CD4-positive, alpha-beta memory T cell (primary cell): Measurements from ENCODE around the gene C5orf34. TPM values are rescaled to one million over a fixed set of nuclear protein-coding genes. Genes with fewer than 3 reads are reported as not detected.

Experiments used
- CTCF ChIA-PET: fragments of 350-600 bp; sonication (Branson Sonifier 250); formaldehyde crosslinking; loops from one replicate; lab custom pipeline; 2021; ENCODE audit warnings: inconsistent platforms; ENCODE audit not compliant: partially characterized antibody; lab: Charles Lee
- POLR2A ChIA-PET: fragments of 350-600 bp; sonication (Branson Sonifier 250); formaldehyde crosslinking; loops from one replicate; lab custom pipeline; 2021; ENCODE audit not compliant: partially characterized antibody; lab: Charles Lee
- DNase-seq, 5 donors: peaks; one replicate each; pipeline versions ENCODE4 v3.0.0 to v3.0.0-alpha.2; 2020 to 2022; ENCODE audit warnings: mixed read lengths in 1 of 5
- H3K27ac ChIP-seq: one replicate; pipeline ENCODE4 v1.7.0; 2013; ENCODE audit warnings: low read depth, low read length
- H3K27me3 ChIP-seq: 2 replicates; pipeline ENCODE4 v1.7.0; 2013; ENCODE audit warnings: mild to moderate bottlenecking, low read length, moderate library complexity; ENCODE audit not compliant: insufficient read depth
- H3K36me3 ChIP-seq: 2 replicates; pipeline ENCODE4 v1.7.0; 2013; ENCODE audit warnings: mild to moderate bottlenecking, low read length, moderate library complexity; ENCODE audit not compliant: insufficient read depth
- H3K4me1 ChIP-seq: 2 replicates; pipeline ENCODE4 v1.7.0; 2013; ENCODE audit warnings: mild to moderate bottlenecking, low read length, moderate library complexity; ENCODE audit not compliant: insufficient read depth
- H3K4me3 ChIP-seq, 2 donors: one replicate each; pipeline ENCODE4 v1.7.0; 2013; ENCODE audit warnings: low read length in 2 of 2, mild to moderate bottlenecking in 1 of 2
- H3K9me3 ChIP-seq, 2 donors: one replicate each; pipeline ENCODE4 v1.7.0; 2013; ENCODE audit warnings: low read length in 2 of 2, control low read depth in 1 of 2; ENCODE audit not compliant: control insufficient read depth in 1 of 2
- H3K27ac Mint-ChIP-seq, 7 donors: one replicate each; pipeline ENCODE4 v1.8.0; 2020 to 2021; ENCODE audit warnings: mixed read lengths in 7 of 7, mild to moderate bottlenecking in 6 of 7, inconsistent platforms in 3 of 7, moderate library complexity in 3 of 7
- H3K27me3 Mint-ChIP-seq, 2 donors: one replicate each; pipeline ENCODE4 v1.8.0; 2020 to 2021; ENCODE audit warnings: mixed read lengths in 2 of 2
- H3K36me3 Mint-ChIP-seq, 2 donors: one replicate each; pipeline ENCODE4 v1.8.0; 2020 to 2021; ENCODE audit warnings: mixed read lengths in 2 of 2, inconsistent platforms in 1 of 2, mild to moderate bottlenecking in 1 of 2
- H3K4me1 Mint-ChIP-seq, 4 donors: one replicate each; pipeline ENCODE4 v1.8.0; 2020 to 2021; ENCODE audit warnings: mixed read lengths in 4 of 4, mild to moderate bottlenecking in 1 of 4
- H3K4me3 Mint-ChIP-seq, 8 donors: one replicate each; pipeline ENCODE4 v1.8.0; 2020 to 2021; ENCODE audit warnings: mixed read lengths in 8 of 8, mild to moderate bottlenecking in 7 of 8, moderate library complexity in 6 of 8, inconsistent platforms in 3 of 8
- H3K9me3 Mint-ChIP-seq, 8 donors: one replicate each; pipeline ENCODE4 v1.8.0; 2020 to 2021; ENCODE audit warnings: mixed read lengths in 8 of 8, mild to moderate bottlenecking in 5 of 8, inconsistent platforms in 3 of 8, moderate library complexity in 1 of 8
- intact Hi-C: fragments of 100-400 bp; cut with micrococcal nuclease; formaldehyde crosslinking; loops from one replicate; pipeline ENCODE4 v1.15.1; 2023
- polyA plus RNA-seq, 2 donors: library from polyadenylated mRNA; unstranded; fragments of 300-500 nt; fragmentation: Illumina TruSeq; gene quantifications; one replicate each; pipeline ENCODE4 v1.2.3, GENCODE V29; 2021
- total RNA-seq, 2 experiments: library from RNA; stranded (reverse); gene quantifications; one replicate each; pipeline ENCODE4 v1.2.3, GENCODE V29; 2021

The C5orf34 gene, protein sequence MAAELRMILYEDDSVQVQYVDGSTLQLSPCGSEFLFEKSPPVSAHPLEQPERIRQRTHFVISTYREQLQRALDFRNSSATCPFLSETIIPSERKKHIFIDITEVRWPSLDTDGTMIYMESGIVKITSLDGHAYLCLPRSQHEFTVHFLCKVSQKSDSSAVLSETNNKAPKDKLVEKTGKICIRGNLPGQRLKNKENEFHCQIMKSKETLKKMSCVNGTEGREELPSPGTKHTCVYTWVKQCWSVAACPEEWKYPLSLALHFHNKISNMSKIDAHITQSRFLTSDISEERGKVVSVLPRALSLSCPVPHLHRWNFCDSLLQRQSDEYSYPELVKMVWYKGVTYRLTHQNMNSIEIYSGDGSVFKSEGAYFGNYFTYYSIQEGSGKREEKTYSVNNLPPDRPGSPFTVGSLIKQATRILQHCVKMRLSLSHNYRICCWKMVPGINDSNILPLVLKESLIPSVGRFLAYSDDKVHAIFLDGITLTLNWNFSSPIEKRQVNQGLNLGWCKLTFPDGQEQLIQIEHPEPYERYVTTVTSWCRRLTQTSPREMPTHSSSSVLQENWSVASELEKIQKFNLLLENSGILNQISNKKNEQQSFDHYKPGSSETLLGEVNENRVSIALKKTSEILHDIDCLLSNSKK
- 1 to 10 TPM; 2.5 to 2.9 TPM for total RNA-seq
- polyA plus RNA-seq = 1 to 10 TPM in 1 of 2 donors, under 1 TPM in 1; 0.60 to 1.3 TPM

DNA sequence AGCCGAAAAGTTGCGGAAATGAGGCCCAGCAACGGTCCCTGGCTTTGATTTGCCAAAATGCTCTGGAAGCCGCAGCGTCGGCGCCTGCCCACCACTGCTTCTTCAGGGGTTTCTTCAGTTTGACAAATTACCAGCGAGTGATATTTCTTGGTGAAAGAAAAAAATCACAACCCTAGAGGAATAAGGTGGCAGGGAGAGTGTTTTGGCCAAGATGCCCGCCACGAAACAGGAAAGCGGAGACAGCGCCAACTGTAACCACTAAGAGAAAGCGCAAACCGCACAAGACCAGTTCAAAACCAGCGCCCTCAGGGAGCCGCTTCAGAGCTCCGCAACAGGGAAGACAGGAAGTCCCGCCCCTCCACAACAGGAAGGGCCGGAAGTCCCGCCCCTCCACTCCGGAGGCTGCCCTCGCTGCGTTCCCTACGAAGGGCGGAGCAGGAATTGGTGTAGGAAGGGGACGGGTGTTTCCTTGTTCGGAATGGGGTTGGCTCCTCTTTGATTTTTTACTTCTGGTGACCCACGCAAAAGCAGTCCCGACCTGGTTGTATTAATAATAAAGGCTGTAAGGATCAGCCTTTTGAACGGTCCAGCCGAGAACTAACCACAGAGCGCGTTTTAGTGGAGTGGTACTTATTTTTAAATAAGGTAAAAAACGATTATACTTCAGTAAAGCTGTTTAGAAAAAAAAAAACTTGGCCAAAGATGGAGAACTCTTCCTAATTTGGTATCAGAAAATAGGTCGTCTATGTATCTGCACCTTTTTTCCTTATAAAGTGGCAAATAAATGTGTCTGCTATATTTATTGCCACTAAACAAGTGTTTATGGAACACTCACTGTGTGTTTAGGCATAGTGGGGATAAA is at the start of gene C5orf34:
C5orf34 (minus strand) TSS at position 333 of the 862 bp plus-strand sequence. CDS start 5,809 bp downstream, outside the sequence.
- Histone ChIP-seq H3K4me1 (peaks cover 25% of the 10 kb centered on the region), H3K27ac (peak within 1 kb of the TSS; percentile 76), H3K4me3 (peak within 1 kb of the TSS; percentile 54 to 92), H3K27me3 (no peaks in the 10 kb centered on the region), H3K36me3 (no peaks in the 10 kb centered on the region), H3K9me3 (no peaks in the 10 kb centered on the region)
- peak; percentile 90 to 93 (median 91) for DNase-seq
- intact Hi-C loops = loop anchor here (1.0 to 2.0 kb wide), 5 partner anchors 31 to 394 kb away; partner anchors contain the start of genes HMGCS1, NNT and PAIP1
- H3K27ac Mint-ChIP-seq = peak within 1 kb of the TSS; percentile 90 to 98 (median 95)
- H3K9me3 Mint-ChIP-seq = no peaks in the 10 kb centered on the region
- no peaks in the 10 kb centered on the region for H3K27me3 Mint-ChIP-seq
- POLR2A ChIA-PET = interaction anchor here (0.6 to 4.8 kb wide), 15 partner anchors 11 to 624 kb away, joined by 3 to 112 read pairs (median 4); partner anchors contain the start of genes HMGCS1, NNT, TMEM267 and ZNF131
- peak within 1 kb of the TSS; percentile 90 to 97 (median 94) for H3K4me3 Mint-ChIP-seq
- peaks cover 22 to 35% (median 27%) of the 10 kb centered on the region in 4 donors for H3K4me1 Mint-ChIP-seq
- peaks cover 0 to 5% of the 10 kb centered on the region in 2 donors for H3K36me3 Mint-ChIP-seq
- CTCF ChIA-PET = interaction anchor here (0.9 to 2.2 kb wide), 2 partner anchors 29 to 31 kb away, joined by 3 to 19 read pairs; partner anchors contain the start of gene TMEM267

DNA sequence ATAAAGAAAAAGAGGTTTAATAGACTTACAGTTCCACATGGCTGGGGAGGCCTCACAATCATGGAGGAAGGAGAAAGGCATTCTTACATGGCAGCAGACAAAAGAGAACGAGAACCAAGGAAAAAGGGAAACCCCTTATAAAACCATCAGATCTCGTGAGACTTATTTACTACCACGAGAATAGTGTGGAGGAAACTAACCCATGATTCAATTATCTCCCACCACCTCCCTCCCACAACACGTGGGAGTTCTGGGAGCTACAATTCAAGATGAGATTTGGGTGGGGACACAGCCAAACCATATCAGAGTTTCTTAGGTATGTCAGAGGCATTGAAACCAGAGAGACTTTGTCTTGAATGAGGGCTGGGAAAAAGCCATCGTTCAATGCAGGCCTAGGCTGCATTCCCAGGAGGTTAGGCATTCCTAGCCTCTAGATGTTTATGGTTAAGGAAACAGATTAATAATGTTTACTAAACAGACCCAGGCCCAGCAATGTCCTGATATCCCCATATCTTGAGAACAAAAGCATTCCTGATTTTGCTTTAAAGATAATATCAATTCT is 49.4 kb upstream of the C5orf34 start:
- Mint-ChIP-seq H3K4me3 (no peak overlapping the region), H3K4me1 (no peaks in the 10 kb centered on the region), H3K9me3 (no peaks in the 10 kb centered on the region), H3K27ac (no peak overlapping the region), H3K36me3 (no peaks in the 10 kb centered on the region), H3K27me3 (no peaks in the 10 kb centered on the region)
- CTCF ChIA-PET = no interaction called here
- intact Hi-C loops = no loop called here
- Histone ChIP-seq H3K4me1 (no peaks in the 10 kb centered on the region), H3K27ac (no peak overlapping the region), H3K36me3 (no peaks in the 10 kb centered on the region), H3K27me3 (no peaks in the 10 kb centered on the region), H3K4me3 (no peak overlapping the region), H3K9me3 (no peaks in the 10 kb centered on the region)
- DNase-seq = no peak
- POLR2A ChIA-PET = no interaction called here

DNA sequence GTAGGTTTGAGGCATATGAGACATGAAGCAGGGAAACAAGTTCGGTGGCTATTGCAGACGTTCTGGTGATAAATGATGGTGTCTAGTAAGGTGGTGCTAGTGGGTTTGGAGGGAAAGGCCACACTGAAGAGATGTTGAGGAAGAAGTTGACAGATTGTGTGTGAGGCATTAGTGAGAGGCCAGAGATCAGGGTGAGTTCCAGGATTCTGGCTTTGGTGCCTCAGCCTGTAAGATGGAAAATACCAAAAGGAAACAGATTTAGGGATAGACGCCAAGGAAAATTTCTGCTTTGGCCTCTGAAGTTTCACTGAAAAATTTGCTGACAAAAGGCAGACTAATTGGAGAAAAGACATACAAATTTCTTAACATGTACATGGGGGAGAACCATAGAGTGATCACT is 48.4 kb upstream of the C5orf34 start:
- H3K27ac ChIP-seq = no peak overlapping the region

DNA sequence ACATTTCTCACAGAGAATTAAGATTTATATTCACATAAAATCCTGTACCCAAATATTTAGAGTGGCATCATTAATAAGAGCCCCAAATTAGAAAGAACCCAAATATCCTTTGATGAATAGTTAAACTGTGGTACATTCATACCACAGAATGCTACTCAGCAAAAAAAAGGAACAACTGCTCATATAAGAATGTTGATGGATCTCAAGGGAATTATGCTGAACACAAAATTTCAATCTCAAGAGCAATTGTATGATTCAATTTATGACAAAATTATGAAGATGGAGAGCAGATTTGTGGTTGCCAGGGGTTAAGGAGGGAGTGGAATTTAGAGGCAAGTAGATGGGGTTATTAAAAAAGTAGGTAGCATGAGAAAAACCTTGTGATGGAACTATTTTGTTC is 46.4 kb upstream of the C5orf34 start:
- Histone ChIP-seq H3K36me3 (no peaks in the 10 kb centered on the region), H3K27me3 (no peaks in the 10 kb centered on the region), H3K4me3 (no peak overlapping the region), H3K9me3 (no peaks in the 10 kb centered on the region), H3K4me1 (no peaks in the 10 kb centered on the region), H3K27ac (no peak overlapping the region)
- ChIA-PET POLR2A (no interaction called here), CTCF (no interaction called here)
- H3K9me3 Mint-ChIP-seq = no peaks in the 10 kb centered on the region
- intact Hi-C loops = no loop called here
- H3K27me3 Mint-ChIP-seq = no peaks in the 10 kb centered on the region
- DNase-seq = no peak
- H3K27ac Mint-ChIP-seq = no peak overlapping the region
- peaks cover 0 to 5% of the 10 kb centered on the region in 2 donors for H3K36me3 Mint-ChIP-seq
- peaks cover 4 to 13% (median 6%) of the 10 kb centered on the region in 4 donors for H3K4me1 Mint-ChIP-seq
- H3K4me3 Mint-ChIP-seq = no peak overlapping the region

More for the DNA sequence above, 48.4 kb upstream of the C5orf34 start:
- DNase-seq = no peak
- no peaks in the 10 kb centered on the region for H3K36me3 ChIP-seq
- H3K9me3 ChIP-seq = no peaks in the 10 kb centered on the region
- H3K27me3 ChIP-seq = no peaks in the 10 kb centered on the region
- Mint-ChIP-seq H3K36me3 (no peaks in the 10 kb centered on the region), H3K27ac (no peak overlapping the region), H3K4me3 (no peak overlapping the region), H3K27me3 (no peaks in the 10 kb centered on the region), H3K4me1 (peaks cover 0 to 3% (median 1%) of the 10 kb centered on the region in 4 donors), H3K9me3 (no peaks in the 10 kb centered on the region)
- no peaks in the 10 kb centered on the region for H3K4me1 ChIP-seq
- ChIA-PET POLR2A (no interaction called here), CTCF (no interaction called here)
- no peak overlapping the region for H3K4me3 ChIP-seq
- intact Hi-C loops = no loop called here

DNA sequence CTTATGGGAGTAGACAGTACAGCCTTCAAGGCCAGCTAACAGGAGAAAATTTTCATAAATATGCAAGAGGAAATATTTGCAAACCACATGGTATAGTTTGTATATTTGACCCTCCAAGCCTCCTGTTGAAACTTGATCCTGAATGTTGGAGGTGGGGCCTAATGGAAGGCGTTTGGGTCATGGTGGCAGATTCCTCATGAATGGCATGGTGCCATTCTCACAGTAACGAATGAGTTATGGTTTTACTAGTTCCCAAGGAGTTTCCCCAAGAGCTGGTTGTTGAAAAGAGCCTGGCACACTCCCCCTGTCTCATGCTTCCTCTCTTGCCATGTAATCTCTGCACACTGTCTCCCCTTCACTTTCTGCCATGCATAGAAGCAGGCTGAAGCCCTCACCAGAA is 45.2 kb upstream of the C5orf34 start:
- peaks cover 7 to 13% (median 8%) of the 10 kb centered on the region in 4 donors for H3K4me1 Mint-ChIP-seq
- POLR2A ChIA-PET = interaction anchor here (1.4 to 9.5 kb wide), 2 partner anchors 43 to 75 kb away, joined by 5 to 124 read pairs; partner anchors contain the start of genes NNT and TMEM267
- peak overlapping the region in 1 of 7 donors; percentile 11 for H3K27ac Mint-ChIP-seq

DNA sequence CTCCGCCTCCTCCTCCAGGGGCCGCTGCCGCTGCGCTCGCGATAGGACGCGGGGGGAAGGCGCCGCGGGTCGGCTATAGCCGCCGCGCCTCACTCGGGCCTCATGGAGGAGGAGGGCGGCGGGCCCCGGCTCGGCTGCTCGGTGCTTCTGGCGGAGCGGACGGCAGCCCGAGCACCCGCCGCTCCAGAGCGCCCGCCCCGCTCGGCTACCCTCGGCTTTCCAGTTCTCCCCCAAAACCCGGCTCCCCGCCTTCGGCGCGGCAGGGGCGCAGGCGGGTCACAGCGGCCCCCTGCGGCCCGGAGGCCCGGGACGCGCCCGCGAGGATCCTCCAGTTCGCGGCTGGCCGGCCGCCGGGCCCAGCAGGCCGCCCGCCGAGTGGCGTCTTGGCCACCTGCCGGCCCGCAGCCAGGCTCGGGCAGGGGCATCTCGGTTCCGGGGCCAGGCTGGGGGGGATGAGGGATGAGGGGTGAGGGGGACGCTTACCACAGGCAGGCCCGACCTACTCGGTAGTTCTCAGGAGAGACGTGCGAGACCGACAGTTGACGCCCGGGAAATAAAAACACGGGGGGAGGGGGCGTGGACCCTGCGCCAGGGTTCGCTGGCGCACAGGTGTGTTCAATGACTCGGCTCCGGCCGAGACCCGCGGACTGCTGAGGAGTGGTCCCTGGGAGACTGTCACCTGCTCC is 42.1 kb upstream of the C5orf34 start, which contains the start of gene PAIP1:
PAIP1 (minus strand) TSS at position 221 of the 686 bp plus-strand sequence. CDS start 231 bp downstream, outside the sequence.
- H3K4me3 Mint-ChIP-seq = peak within 1 kb of the TSS; percentile 91 to 98 (median 94)

More for the DNA sequence above, 45.2 kb upstream of the C5orf34 start:
- peak overlapping the region in 3 of 8 donors; percentile 30 to 65 (median 41) for H3K4me3 Mint-ChIP-seq
- H3K27me3 Mint-ChIP-seq = no peaks in the 10 kb centered on the region
- H3K9me3 Mint-ChIP-seq = no peaks in the 10 kb centered on the region
- intact Hi-C loops = no loop called here
- H3K27ac ChIP-seq = no peak overlapping the region
- no peak overlapping the region for H3K4me3 ChIP-seq
- CTCF ChIA-PET = interaction anchor here (1.8 to 2.1 kb wide), 2 partner anchors 42 to 74 kb away, joined by 4 to 9 read pairs; partner anchors contain the start of gene NNT
- no peaks in the 10 kb centered on the region for H3K9me3 ChIP-seq
- H3K36me3 ChIP-seq = no peaks in the 10 kb centered on the region
- H3K36me3 Mint-ChIP-seq = peaks cover 0 to 13% of the 10 kb centered on the region in 2 donors
- no peaks in the 10 kb centered on the region for H3K27me3 ChIP-seq
- peaks cover 9% of the 10 kb centered on the region for H3K4me1 ChIP-seq
- DNase-seq = no peak

More for the DNA sequence above, 42.1 kb upstream of the C5orf34 start, which contains the start of gene PAIP1:
- Mint-ChIP-seq H3K4me1 (peaks cover 7 to 13% (median 10%) of the 10 kb centered on the region in 4 donors), H3K27me3 (no peaks in the 10 kb centered on the region), H3K9me3 (no peaks in the 10 kb centered on the region), H3K36me3 (peaks cover 0 to 14% of the 10 kb centered on the region in 2 donors), H3K27ac (peak within 1 kb of the TSS; percentile 93 to 99 (median 97))
- Histone ChIP-seq H3K9me3 (no peaks in the 10 kb centered on the region), H3K36me3 (no peaks in the 10 kb centered on the region), H3K27ac (peak within 1 kb of the TSS; percentile 84), H3K4me1 (peaks cover 41% of the 10 kb centered on the region), H3K27me3 (no peaks in the 10 kb centered on the region), H3K4me3 (peak within 1 kb of the TSS; percentile 79 to 84)
- intact Hi-C loops = loop anchor here (1.0 to 5.0 kb wide), 8 partner anchors 42 to 1250 kb away; partner anchors contain the start of genes C5orf34, HMGCS1, MRPS30 and NNT
- peak; percentile 86 to 91 (median 88) for DNase-seq
- POLR2A ChIA-PET = interaction anchor here (0.6 to 9.5 kb wide), 12 partner anchors 13 to 1653 kb away, joined by 3 to 124 read pairs (median 4); partner anchors contain the start of genes C5orf34, HMGCS1, NNT and RIMOC1
- CTCF ChIA-PET = interaction anchor here (0.6 to 5.8 kb wide), 6 partner anchors 43 to 73 kb away, joined by 3 to 36 read pairs (median 8); partner anchors contain the start of genes NNT and TMEM267
